NT2/D1 (cell line): Measurements from ENCODE around the gene PLCH2.

ENCODE experiments used
- SUZ12 ChIP-seq: IDR thresholded peaks from 2 replicates; pipeline ENCODE4 v1.6.1; 2011; ENCODE audit not compliant: insufficient read length, insufficient read depth; ENCODE audit errors: extremely low read depth
- YY1 ChIP-seq: IDR thresholded peaks from 2 replicates; pipeline ENCODE4 v1.6.1; 2011; ENCODE audit not compliant: insufficient read length, insufficient read depth
- ZNF274 ChIP-seq: IDR thresholded peaks from 2 replicates; pipeline ENCODE4 v1.6.1; 2011; ENCODE audit warnings: mild to moderate bottlenecking, low read depth, low read length

GRCh38 chr1:2449636-2450454 lies 26.2 kb upstream of the PLCH2 start:
- no peak for TF ChIP-seq YY1
- TF ChIP-seq SUZ12: no peak
- TF ChIP-seq ZNF274: no peak
